HepG2 (cell line): Measurements from ENCODE around the gene ATP11A. TPM values are rescaled to one million over a fixed set of nuclear protein-coding genes. Genes with fewer than 3 reads are reported as not detected.

ENCODE experiments used
- AGO2 ChIP-seq: fragments of 200-400 bp; formaldehyde crosslinking; optimal IDR thresholded peaks from 2 replicates; pipeline ENCODE3; 2017; ENCODE audit warnings: mild to moderate bottlenecking, low read depth, low read length, moderate library complexity
- CBFB ChIP-seq: sonication (generic); formaldehyde crosslinking; IDR thresholded peaks from 2 replicates; pipeline ENCODE4 v1.4.0; 2020; ENCODE audit warnings: missing genetic modification reagents
- HNRNPL ChIP-seq: fragments of 200-400 bp; formaldehyde crosslinking; IDR thresholded peaks from 2 replicates; pipeline ENCODE4 v1.6.1; 2017; ENCODE audit warnings: mild to moderate bottlenecking, low read depth, low read length
- KAT8 ChIP-seq: IDR thresholded peaks from 2 replicates; pipeline ENCODE4 v1.6.1; 2016; ENCODE audit warnings: missing genetic modification reagents, missing compliant biosample characterization
- KLF6 ChIP-seq: IDR thresholded peaks from 2 replicates; pipeline ENCODE4 v1.8.0; 2016; ENCODE audit warnings: missing biosample characterization, missing genetic modification reagents
- NCOA2 ChIP-seq: sonication (generic); formaldehyde crosslinking; IDR thresholded peaks from 2 replicates; pipeline ENCODE4 v1.8.0; 2022; ENCODE audit warnings: inconsistent platforms
- RFXAP ChIP-seq: sonication (generic); formaldehyde crosslinking; IDR thresholded peaks from 2 replicates; pipeline ENCODE4 v1.4.0; 2020; ENCODE audit warnings: missing genetic modification reagents, borderline replicate concordance
- SIN3A ChIP-seq: IDR thresholded peaks from 2 replicates; pipeline ENCODE4 v1.6.1; 2011; ENCODE audit warnings: low read depth, mild to moderate bottlenecking, control low read depth, low read length, borderline replicate concordance
- SMARCC2 ChIP-seq: fragments of 450-650 bp; IDR thresholded peaks from 2 replicates; pipeline ENCODE4 v1.6.1; 2017; ENCODE audit warnings: antibody characterized with exemption, mild to moderate bottlenecking
- SNAI1 ChIP-seq: sonication (generic); formaldehyde crosslinking; IDR thresholded peaks from 2 replicates; pipeline ENCODE4 v1.5.0; 2020; ENCODE audit warnings: mild to moderate bottlenecking, missing genetic modification reagents, borderline replicate concordance
- U2AF2 ChIP-seq: fragments of 200-400 bp; formaldehyde crosslinking; IDR thresholded peaks from 2 replicates; pipeline ENCODE4 v1.6.1; 2017; ENCODE audit warnings: low read depth, mild to moderate bottlenecking, low read length
- XRCC5 ChIP-seq: fragments of 200-400 bp; formaldehyde crosslinking; optimal IDR thresholded peaks from 2 replicates; pipeline ENCODE3; 2017; ENCODE audit warnings: mild to moderate bottlenecking, low read length
- ZFAT ChIP-seq: sonication (generic); formaldehyde crosslinking; conservative IDR thresholded peaks from 2 replicates; pipeline ENCODE4 v1.8.1; 2023; ENCODE audit warnings: missing genetic modification reagents, inconsistent platforms
- ZFP41 ChIP-seq: sonication (generic); formaldehyde crosslinking; IDR thresholded peaks from 2 replicates; pipeline ENCODE4 v1.4.0; 2020; ENCODE audit warnings: mild to moderate bottlenecking, missing genetic modification reagents, borderline replicate concordance
- ZNF10 ChIP-seq: sonication (generic); formaldehyde crosslinking; IDR thresholded peaks from 2 replicates; pipeline ENCODE4 v1.4.0; 2020; ENCODE audit warnings: mild to moderate bottlenecking, low read depth, missing genetic modification reagents, borderline replicate concordance
- ZNF230 ChIP-seq: sonication (generic); formaldehyde crosslinking; IDR thresholded peaks from 2 replicates; pipeline ENCODE4 v1.4.0; 2020; ENCODE audit warnings: mild to moderate bottlenecking, missing genetic modification reagents
- ZNF567 ChIP-seq: sonication (generic); formaldehyde crosslinking; IDR thresholded peaks from 2 replicates; pipeline ENCODE4 v1.8.1; 2023; ENCODE audit warnings: mild to moderate bottlenecking, missing genetic modification reagents, borderline replicate concordance
- ZNF83 ChIP-seq: sonication (generic); formaldehyde crosslinking; IDR thresholded peaks from 2 replicates; pipeline ENCODE4 v1.4.0; 2020; ENCODE audit warnings: missing genetic modification reagents, mild to moderate bottlenecking, borderline replicate concordance
- ZSCAN31 ChIP-seq: sonication (generic); formaldehyde crosslinking; IDR thresholded peaks from 2 replicates; pipeline ENCODE4 v1.5.0; 2020; ENCODE audit warnings: low read depth, mild to moderate bottlenecking, missing genetic modification reagents
- polyA plus RNA-seq, 8 experiments: library from polyadenylated mRNA; depleted of rRNA in 3 of 8; stranded (reverse) in 7 of 8; unstranded in 1 of 8; fragments of >200 nt; fragmentation: Illumina TruSeq in 4 of 8; extraction: Trizol in 4 of 8; gene quantifications; 2 replicates each; pipeline versions ENCODE4 v1.2.1 to v1.2.3, GENCODE V29; 2011 to 2016; ENCODE audit warnings: low read depth in 4 of 8, missing spikeins in 1 of 8, mixed read lengths in 1 of 8; ENCODE audit not compliant: insufficient read depth in 1 of 8
- total RNA-seq, 5 experiments: library from RNA; depleted of rRNA; stranded (reverse); fragments of >200 nt; fragmentation: Illumina TruSeq; extraction: Trizol; gene quantifications; 2 replicates each; pipeline ENCODE4 v1.2.3, GENCODE V29; 2016; ENCODE audit warnings: low read depth in 1 of 5
- TF ChIP-seq, protein P1 (sequence below): sonication (generic); formaldehyde crosslinking; IDR thresholded peaks from 2 replicates; pipeline ENCODE4 v1.4.0; 2020; ENCODE audit warnings: missing genetic modification reagents; ENCODE audit errors: not compliant biosample characterization
- TF ChIP-seq, protein P2 (sequence below): sonication (generic); formaldehyde crosslinking; conservative IDR thresholded peaks from 2 replicates; pipeline ENCODE4 v1.8.0; 2022; ENCODE audit warnings: low read depth, missing genetic modification reagents
- TF ChIP-seq, protein P3 (sequence below): sonication (generic); formaldehyde crosslinking; IDR thresholded peaks from 2 replicates; pipeline ENCODE4 v1.4.0; 2020; ENCODE audit warnings: low read depth, missing genetic modification reagents

Gene ATP11A
- total and polyA plus RNA-seq, 2 of the 13 experiments (the other 11 are each of a cell fraction or from before 2014, with no cell fraction given): 18.4 to 20.1 TPM

DNA sequence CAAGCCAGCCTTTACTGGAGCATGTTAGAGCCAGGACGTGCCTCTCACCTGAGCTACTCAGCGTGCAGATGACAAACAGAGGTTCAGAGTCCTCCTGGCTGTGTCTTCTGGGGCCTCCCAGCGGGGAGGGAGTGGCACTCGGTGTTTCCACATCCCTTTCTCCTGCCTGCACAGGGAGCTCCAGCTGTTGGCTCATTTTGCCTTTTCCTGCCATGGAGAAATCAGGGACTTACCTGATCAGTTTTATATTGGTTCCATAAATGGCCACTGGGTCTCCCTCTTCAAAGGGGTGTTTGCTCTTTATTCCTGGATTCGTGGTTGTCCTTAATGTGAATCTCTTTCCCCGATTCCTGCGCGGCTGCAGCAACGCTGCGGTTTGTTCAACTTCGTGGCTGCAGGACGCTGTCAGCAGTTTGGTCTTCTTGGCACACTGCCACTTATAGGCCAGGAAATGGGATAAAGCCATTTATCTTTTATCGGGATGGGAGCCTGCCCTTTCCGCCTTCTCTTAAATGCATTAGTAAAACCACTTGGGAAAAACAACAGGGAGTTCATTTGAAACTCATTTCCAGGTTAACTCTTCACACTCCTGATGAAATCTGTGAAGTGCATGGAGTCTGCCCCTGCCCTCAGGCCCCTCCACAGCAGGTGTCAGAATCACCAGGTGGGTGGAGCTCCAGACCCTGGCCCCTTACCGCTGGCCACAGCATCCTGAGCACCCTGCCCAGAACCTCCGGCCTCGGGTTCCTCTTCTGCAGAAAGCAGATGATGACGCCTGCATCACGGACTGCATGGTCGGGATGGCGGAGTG, 239.3 kb downstream of the ATP11A start (continued):
- peak; percentile 72 for TF ChIP-seq XRCC5
- TF ChIP-seq U2AF2: no peak
- no peak for TF ChIP-seq ZNF230 (CRISPR knock-in tag)
- TF ChIP-seq SNAI1: no peak
- no peak for TF ChIP-seq ZFP41 (CRISPR knock-in tag)
- TF ChIP-seq ZNF567 (CRISPR knock-in tag): no peak
- TF ChIP-seq ZNF83 (CRISPR knock-in tag): no peak
- no peak for TF ChIP-seq HNRNPL
- no peak for TF ChIP-seq ZNF10
- no peak for TF ChIP-seq SMARCC2
- TF ChIP-seq, protein P1, sequence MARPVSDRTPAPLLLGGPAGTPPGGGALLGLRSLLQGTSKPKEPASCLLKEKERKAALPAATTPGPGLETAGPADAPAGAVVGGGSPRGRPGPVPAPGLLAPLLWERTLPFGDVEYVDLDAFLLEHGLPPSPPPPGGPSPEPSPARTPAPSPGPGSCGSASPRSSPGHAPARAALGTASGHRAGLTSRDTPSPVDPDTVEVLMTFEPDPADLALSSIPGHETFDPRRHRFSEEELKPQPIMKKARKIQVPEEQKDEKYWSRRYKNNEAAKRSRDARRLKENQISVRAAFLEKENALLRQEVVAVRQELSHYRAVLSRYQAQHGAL (CRISPR knock-in tag): no peak
- TF ChIP-seq KAT8 (CRISPR knock-in tag): 0 out of 2 replicates have a peak, but pooled peaks have one; percentile 18
- TF ChIP-seq RFXAP: 0 out of 2 replicates have a peak, but pooled peaks have one; percentile 44
- TF ChIP-seq KLF6 (CRISPR knock-in tag): no peak; the same call in 1 of the 2 replicates
- TF ChIP-seq CBFB: no peak
- 0 out of 2 replicates have a peak, but pooled peaks have one; percentile 37 for TF ChIP-seq NCOA2 (CRISPR knock-in tag)
- TF ChIP-seq, protein P2, sequence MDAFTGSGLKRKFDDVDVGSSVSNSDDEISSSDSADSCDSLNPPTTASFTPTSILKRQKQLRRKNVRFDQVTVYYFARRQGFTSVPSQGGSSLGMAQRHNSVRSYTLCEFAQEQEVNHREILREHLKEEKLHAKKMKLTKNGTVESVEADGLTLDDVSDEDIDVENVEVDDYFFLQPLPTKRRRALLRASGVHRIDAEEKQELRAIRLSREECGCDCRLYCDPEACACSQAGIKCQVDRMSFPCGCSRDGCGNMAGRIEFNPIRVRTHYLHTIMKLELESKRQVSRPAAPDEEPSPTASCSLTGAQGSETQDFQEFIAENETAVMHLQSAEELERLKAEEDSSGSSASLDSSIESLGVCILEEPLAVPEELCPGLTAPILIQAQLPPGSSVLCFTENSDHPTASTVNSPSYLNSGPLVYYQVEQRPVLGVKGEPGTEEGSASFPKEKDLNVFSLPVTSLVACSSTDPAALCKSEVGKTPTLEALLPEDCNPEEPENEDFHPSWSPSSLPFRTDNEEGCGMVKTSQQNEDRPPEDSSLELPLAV: no peak
- TF ChIP-seq ZFAT (CRISPR knock-in tag): no peak
- TF ChIP-seq, protein P3, sequence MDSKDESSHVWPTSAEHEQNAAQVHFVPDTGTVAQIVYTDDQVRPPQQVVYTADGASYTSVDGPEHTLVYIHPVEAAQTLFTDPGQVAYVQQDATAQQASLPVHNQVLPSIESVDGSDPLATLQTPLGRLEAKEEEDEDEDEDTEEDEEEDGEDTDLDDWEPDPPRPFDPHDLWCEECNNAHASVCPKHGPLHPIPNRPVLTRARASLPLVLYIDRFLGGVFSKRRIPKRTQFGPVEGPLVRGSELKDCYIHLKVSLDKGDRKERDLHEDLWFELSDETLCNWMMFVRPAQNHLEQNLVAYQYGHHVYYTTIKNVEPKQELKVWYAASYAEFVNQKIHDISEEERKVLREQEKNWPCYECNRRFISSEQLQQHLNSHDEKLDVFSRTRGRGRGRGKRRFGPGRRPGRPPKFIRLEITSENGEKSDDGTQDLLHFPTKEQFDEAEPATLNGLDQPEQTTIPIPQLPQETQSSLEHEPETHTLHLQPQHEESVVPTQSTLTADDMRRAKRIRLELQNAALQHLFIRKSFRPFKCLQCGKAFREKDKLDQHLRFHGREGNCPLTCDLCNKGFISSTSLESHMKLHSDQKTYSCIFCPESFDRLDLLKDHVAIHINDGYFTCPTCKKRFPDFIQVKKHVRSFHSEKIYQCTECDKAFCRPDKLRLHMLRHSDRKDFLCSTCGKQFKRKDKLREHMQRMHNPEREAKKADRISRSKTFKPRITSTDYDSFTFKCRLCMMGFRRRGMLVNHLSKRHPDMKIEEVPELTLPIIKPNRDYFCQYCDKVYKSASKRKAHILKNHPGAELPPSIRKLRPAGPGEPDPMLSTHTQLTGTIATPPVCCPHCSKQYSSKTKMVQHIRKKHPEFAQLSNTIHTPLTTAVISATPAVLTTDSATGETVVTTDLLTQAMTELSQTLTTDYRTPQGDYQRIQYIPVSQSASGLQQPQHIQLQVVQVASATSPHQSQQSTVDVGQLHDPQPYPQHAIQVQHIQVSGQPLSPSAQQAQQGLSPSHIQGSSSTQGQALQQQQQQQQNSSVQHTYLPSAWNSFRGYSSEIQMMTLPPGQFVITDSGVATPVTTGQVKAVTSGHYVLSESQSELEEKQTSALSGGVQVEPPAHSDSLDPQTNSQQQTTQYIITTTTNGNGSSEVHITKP (CRISPR knock-in tag): no peak; the same call in 1 of the 2 replicates
- TF ChIP-seq ZSCAN31 (CRISPR knock-in tag): no peak
- TF ChIP-seq SIN3A: 0 out of 2 replicates have a peak, but pooled peaks have one; percentile 49
- no peak for TF ChIP-seq AGO2
